Measurements from ENCODE around the gene STAM2. TPM values are rescaled to one million over a fixed set of nuclear protein-coding genes. Genes with fewer than 3 reads are reported as not detected.
A peak's percentile ranks its signal among the peaks of the same experiment; 100 is the strongest.
"Not testable (repeated sequence)": the region's sequence is repeated elsewhere in the genome, so short reads cannot be mapped to it uniquely, and the experiment has no call there.

Gene STAM2
- total RNA-seq, 1 experiment from 2014 or later, result 20.9 TPM

GRCh38 chr2:152175012-152175367, 573 bp downstream of the STAM2 start:
- no peak for DNase-seq (ENCODE audit: low read depth)
- in situ Hi-C loops (cut with HindIII; ENCODE audit: low pct_unique_long_range_greater_than_20kb, low sequenced_read_pairs), result no loop called here

DNA sequence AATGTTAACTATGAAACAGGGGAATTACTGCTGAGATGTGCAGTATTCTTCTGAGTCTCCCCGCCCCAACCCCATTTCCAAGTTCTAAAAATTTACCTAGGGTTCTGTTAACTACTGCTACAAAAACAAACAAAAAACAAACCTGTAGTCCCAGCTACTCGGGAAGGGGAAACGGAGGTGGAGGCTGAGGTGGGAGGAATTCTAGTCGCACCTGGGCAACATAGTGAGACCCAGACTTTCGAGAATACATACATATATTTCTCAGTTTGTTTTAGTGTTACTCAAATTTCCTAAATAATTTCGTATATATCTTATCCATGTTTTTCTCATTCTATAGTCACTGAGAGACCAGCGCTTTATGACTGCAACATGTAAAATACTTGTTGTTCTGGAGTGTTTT, 989 bp downstream of the STAM2 start:
- in situ Hi-C loops (cut with HindIII; ENCODE audit: low pct_unique_long_range_greater_than_20kb, low sequenced_read_pairs), result no loop called here
- DNase-seq (ENCODE audit: low read depth), result peak; percentile 8

GRCh38 chr2:152173831-152174230, 1.7 kb downstream of the STAM2 start:
- in situ Hi-C loops (cut with HindIII; ENCODE audit: low pct_unique_long_range_greater_than_20kb, low sequenced_read_pairs), result no loop called here
- peak; percentile 16 for DNase-seq (ENCODE audit: low read depth)

DNA sequence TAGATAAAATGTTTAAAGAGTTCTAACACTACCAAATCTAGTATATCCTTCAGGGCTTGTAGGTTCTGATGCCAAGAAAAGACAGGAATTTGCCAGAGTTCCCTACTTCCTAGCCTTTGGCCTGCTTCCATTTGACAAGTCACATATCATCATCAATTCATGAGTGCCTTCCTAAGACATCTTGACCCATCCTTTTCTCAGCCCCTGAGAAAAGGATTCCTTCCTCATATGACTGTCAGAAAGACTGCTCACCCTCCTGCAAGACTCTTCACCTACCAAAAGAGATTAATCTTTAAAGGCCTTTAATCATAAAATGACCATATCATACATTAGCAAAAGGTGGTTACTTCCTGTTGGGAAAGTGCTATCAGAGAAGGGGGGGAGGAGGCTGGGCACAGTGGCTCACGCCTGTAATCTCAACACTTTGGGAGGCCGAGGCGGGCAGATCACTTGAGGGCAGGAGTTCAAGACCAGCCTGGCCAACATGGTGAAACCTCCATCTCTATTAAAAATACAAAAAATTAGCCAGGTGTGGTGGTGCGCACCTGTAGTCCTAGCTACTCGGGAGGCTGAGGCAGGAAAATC, 3.3 kb downstream of the STAM2 start:
- in situ Hi-C loops (cut with HindIII; ENCODE audit: low pct_unique_long_range_greater_than_20kb, low sequenced_read_pairs), result not testable (repeated sequence)

DNA sequence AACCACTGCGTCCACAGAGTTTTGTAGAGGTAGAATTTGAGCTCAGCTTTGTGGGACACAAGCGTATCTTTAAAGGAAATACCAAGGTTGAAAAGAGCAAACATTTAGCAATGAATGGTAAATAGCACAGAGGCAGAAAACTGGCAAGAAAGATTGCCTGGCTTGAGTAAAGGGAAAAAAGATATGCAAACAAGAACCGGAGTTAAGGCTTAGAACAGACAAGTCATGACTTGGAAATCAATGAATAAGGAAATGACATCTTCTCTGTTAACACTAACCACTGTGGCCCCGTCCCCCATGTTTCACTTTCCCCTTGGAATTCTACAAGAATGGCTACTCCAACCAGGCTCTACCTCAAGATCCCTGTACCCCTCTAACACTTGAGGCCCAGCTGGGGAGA, 3.8 kb downstream of the STAM2 start:
- in situ Hi-C loops (cut with HindIII; ENCODE audit: low pct_unique_long_range_greater_than_20kb, low sequenced_read_pairs), result no loop called here
- peak; percentile 18 for DNase-seq (ENCODE audit: low read depth)

More for the DNA sequence above, 3.3 kb downstream of the STAM2 start:
- DNase-seq (ENCODE audit: low read depth), result peak; percentile 27

GRCh38 chr2:152169158-152169557, 6.4 kb downstream of the STAM2 start:
- in situ Hi-C loops (cut with HindIII; ENCODE audit: low pct_unique_long_range_greater_than_20kb, low sequenced_read_pairs); DNase-seq (ENCODE audit: low read depth): not testable (repeated sequence)

GRCh38 chr2:152167470-152167869, 8.1 kb downstream of the STAM2 start:
- in situ Hi-C loops (cut with HindIII; ENCODE audit: low pct_unique_long_range_greater_than_20kb, low sequenced_read_pairs); DNase-seq (ENCODE audit: low read depth): not testable (repeated sequence)

DNA sequence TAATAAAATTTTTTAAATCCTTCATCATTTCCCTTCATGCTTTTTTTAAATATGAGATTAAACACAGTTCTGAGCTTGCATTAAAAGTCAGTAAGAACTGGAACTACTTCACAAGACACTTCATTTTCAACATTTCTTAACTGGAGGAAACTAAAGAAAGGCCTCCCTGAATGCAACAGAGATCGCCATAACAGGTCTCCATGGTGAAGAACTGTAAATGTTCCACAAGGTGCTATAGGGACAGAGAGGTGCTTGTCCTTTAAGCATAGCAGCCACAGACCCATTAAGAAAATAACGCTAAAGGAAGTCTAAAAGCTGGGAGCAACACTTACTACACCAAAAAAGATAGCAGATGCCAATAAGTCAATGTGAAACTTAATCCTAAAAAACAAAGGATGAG, 8.5 kb downstream of the STAM2 start:
- in situ Hi-C loops (cut with HindIII; ENCODE audit: low pct_unique_long_range_greater_than_20kb, low sequenced_read_pairs), result no loop called here
- DNase-seq (ENCODE audit: low read depth), result no peak

DNA sequence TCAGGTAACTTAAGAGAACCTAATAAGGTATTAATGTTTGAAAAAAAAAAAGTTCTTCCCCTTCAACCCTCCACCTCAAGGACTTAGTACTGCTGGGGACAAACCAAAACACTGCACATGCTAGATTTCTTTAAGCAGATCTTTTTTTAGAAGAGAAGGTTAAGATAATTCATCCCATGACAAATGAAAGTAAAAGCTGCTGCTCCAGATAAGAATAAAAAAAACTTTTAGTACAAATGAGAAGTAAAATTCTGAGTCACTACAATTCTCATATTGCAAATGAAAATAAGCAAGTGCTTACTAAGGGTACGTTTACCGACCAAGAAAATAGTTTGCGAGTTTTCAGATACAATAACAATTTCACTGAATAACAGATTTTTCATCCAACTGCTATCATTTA, 8.9 kb downstream of the STAM2 start:
- in situ Hi-C loops (cut with HindIII; ENCODE audit: low pct_unique_long_range_greater_than_20kb, low sequenced_read_pairs), result no loop called here
- no peak for DNase-seq (ENCODE audit: low read depth)

DNA sequence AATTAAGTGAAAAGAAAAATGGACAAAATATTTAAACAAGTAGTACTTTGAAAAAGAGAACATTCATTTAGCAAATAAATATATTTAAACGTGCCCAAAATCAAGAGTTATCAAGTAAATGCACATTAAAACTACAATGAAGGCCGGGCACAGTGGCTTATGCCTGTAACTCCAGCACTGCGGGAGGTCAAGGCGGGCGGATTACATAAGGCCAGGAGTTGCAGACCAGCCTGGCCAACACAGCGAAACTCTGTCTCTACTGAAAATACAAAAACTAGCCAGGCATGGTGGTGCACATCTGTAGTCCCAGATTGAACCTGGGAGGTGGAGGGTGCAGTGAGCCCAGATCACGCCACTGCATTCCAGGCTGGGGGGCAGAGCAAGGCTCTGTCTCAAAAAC, 9.8 kb downstream of the STAM2 start:
- DNase-seq (ENCODE audit: low read depth), result no peak
- in situ Hi-C loops (cut with HindIII; ENCODE audit: low pct_unique_long_range_greater_than_20kb, low sequenced_read_pairs), result no loop called here

GRCh38 chr2:152165306-152165705, 10.3 kb downstream of the STAM2 start:
- in situ Hi-C loops (cut with HindIII; ENCODE audit: low pct_unique_long_range_greater_than_20kb, low sequenced_read_pairs), result no loop called here
- no peak for DNase-seq (ENCODE audit: low read depth)

- in situ Hi-C loops (cut with HindIII; ENCODE audit: low pct_unique_long_range_greater_than_20kb, low sequenced_read_pairs), result not testable (repeated sequence)
Measured at GRCh38 chr2:152163669-152164068, 11.9 kb downstream of the STAM2 start.

DNA sequence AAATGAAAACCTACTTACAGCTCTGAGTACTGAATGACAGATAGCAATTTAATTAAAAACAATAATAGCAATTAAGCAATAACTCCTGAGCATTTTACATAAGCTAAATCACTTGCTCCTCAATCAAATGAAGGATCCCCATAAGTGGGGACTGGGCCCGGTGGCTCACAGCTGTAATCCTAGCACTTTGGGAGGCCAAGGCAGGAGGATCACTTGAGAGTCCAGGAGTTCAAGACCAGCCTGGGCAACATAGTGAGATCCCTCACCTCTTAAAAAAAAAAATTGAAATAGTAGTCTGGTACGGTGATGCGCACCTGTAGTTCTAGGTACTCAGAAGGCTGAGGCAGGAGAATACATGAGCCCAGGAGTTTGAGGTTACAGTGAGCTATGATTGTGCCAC, 13.4 kb downstream of the STAM2 start:
- DNase-seq (ENCODE audit: low read depth), result no peak
- in situ Hi-C loops (cut with HindIII; ENCODE audit: low pct_unique_long_range_greater_than_20kb, low sequenced_read_pairs), result no loop called here

More at GRCh38 chr2:152163669-152164068, 11.9 kb downstream of the STAM2 start:
- not testable (repeated sequence) for DNase-seq (ENCODE audit: low read depth)

GRCh38 chr2:152161598-152161997, 14.0 kb downstream of the STAM2 start:
- no peak for DNase-seq (ENCODE audit: low read depth)
- in situ Hi-C loops (cut with HindIII; ENCODE audit: low pct_unique_long_range_greater_than_20kb, low sequenced_read_pairs), result no loop called here

GRCh38 chr2:152160378-152160777, 15.2 kb downstream of the STAM2 start:
- in situ Hi-C loops (cut with HindIII; ENCODE audit: low pct_unique_long_range_greater_than_20kb, low sequenced_read_pairs); DNase-seq (ENCODE audit: low read depth): not testable (repeated sequence)

- DNase-seq (ENCODE audit: low read depth), result no peak
- in situ Hi-C loops (cut with HindIII; ENCODE audit: low pct_unique_long_range_greater_than_20kb, low sequenced_read_pairs), result no loop called here
Measured at GRCh38 chr2:152157253-152157652, 18.3 kb downstream of the STAM2 start.

- in situ Hi-C loops (cut with HindIII; ENCODE audit: low pct_unique_long_range_greater_than_20kb, low sequenced_read_pairs), result no loop called here
- no peak for DNase-seq (ENCODE audit: low read depth)
Measured at GRCh38 chr2:152155209-152155608, 20.4 kb downstream of the STAM2 start.

- no peak for DNase-seq (ENCODE audit: low read depth)
- in situ Hi-C loops (cut with HindIII; ENCODE audit: low pct_unique_long_range_greater_than_20kb, low sequenced_read_pairs), result no loop called here
Measured at GRCh38 chr2:152154462-152154861, 21.1 kb downstream of the STAM2 start.

DNA sequence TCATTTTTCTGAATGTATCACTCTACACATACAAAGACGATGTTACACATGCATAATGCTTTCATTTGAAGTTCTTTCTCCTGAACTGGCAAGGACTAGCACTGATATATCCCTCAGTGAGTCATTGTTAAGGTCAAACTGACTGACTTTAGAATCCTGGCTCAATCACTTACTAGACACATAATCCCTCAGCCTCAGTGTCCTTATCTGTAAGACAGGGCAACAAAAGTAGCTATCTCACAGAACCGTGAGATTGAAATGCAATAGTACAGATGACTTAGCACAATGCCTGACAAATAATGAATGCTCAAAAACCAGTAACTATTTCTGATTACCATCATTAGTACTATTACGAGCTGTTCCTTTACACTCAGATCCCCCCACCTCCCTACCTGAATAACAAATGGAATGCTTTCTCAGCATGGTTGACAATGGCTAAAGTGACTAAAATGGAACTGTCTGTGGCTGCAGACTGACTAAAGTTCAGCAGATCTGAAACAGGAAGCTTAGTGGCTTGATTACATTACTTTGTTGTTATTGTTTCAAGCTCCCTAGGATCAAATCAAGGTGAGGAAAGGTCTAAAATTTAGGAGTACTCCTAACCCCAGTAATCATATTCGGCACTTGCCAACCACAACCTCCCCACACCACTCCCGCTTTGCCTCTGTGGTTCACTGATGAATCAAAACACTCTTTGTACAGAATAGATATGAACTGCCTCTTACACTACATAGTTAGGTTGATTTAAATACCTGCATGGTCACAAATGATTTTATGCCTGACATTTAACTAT, 40.9 kb downstream of the STAM2 start:
- in situ Hi-C loops (cut with HindIII; ENCODE audit: low pct_unique_long_range_greater_than_20kb, low sequenced_read_pairs), result no loop called here
- peak; percentile 19 for DNase-seq (ENCODE audit: low read depth)

DNA sequence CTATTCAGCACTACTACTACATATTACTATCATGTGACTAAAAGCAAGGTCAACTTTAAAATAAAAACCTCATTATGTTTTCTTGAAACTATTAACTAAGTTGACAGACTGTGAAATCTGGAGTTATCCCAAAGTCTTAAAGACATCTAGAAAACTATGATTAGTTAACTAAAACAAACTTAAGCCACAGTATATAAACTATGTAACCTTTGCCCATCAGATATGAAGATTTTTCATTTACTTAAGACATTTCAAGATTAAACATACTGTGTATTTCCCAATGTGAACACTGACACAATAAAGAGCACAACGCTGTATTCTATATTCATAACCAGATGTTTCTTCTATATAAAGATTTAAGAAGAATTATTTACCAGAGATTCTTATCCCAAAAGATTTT, 43.3 kb downstream of the STAM2 start:
- no peak for DNase-seq (ENCODE audit: low read depth)
- in situ Hi-C loops (cut with HindIII; ENCODE audit: low pct_unique_long_range_greater_than_20kb, low sequenced_read_pairs), result no loop called here

All from Caki2 (cell line).